K562 (cell line): Measurements from ENCODE around the gene ZSCAN2. TPM values are rescaled to one million over a fixed set of nuclear protein-coding genes. Genes with fewer than 3 reads are reported as not detected.

Source experiments
- ATAC-seq: fragments of 200-7000 bp; cut with Tn5 transposase; 3 replicates; pipeline ENCODE4 v1.9.1; 2020; ENCODE audit warnings: moderate library complexity
- BruUV-seq: library from RNA; stranded (reverse); fragments of 400-500 nt; replicated peaks from 2 replicates; lab custom pipeline; 2021; lab: Mats Ljungman, UMichigan
- CTCF ChIA-PET: fragments of 300-600 bp; formaldehyde crosslinking; extraction: SDS; loops from one replicate; lab custom pipeline; 2021; ENCODE audit warnings: low intra/inter-chr PET ratio; lab: Yijun Ruan, JAX
- POLR2A ChIA-PET: fragments of 300-600, 350-650 bp; sonication (Branson Sonifier 250); formaldehyde crosslinking; extraction: SDS; loops from one replicate; lab custom pipeline; 2021; ENCODE audit warnings: antibody characterized with exemption, inconsistent platforms; lab: Yijun Ruan, JAX
- DNase-seq, 4 experiments: peaks; one replicate each; pipeline versions ENCODE4 v3.0.0 to v3.0.0-alpha.2; 2011 to 2018; ENCODE audit warnings: low spot score in 3 of 4, mixed read lengths in 3 of 4; ENCODE audit errors: extremely low read depth in 1 of 4
- FAIRE-seq: peaks from 2 replicates; lab custom pipeline; 2011; peaks lifted over from hg19 to GRCh38; lab: Jason Lieb, UNC
- H2AFZ ChIP-seq: 2 replicates; pipeline ENCODE4 v1.6.0; 2011; ENCODE audit warnings: low read depth, low read length, control low read depth, inconsistent platforms
- H3K27ac ChIP-seq: fragments of 200-600 bp; 3 replicates; pipeline ENCODE4 v1.8.0; 2011; ENCODE audit warnings: low read depth, mild to moderate bottlenecking, control low read depth, inconsistent platforms, low read length, moderate library complexity, mixed read lengths; ENCODE audit errors: extremely low read depth
- H3K27me3 ChIP-seq, 2 experiments: fragments of 300-600 bp in 1 of 2; 2 replicates in 1 of 2; 3 replicates in 1 of 2; pipeline versions ENCODE4 v1.6.0 to v1.8.0; 2011; ENCODE audit warnings: inconsistent platforms in 2 of 2, low read length in 2 of 2, mild to moderate bottlenecking in 1 of 2, mixed read lengths in 1 of 2, moderate library complexity in 1 of 2; ENCODE audit not compliant: control insufficient read depth in 2 of 2, insufficient read depth in 2 of 2
- H3K36me3 ChIP-seq: fragments of 300-600 bp; 3 replicates; pipeline ENCODE4 v1.8.0; 2011; ENCODE audit warnings: mild to moderate bottlenecking, low read length, inconsistent platforms; ENCODE audit not compliant: control insufficient read depth, insufficient read depth
- H3K4me1 ChIP-seq, 2 experiments: fragments of 200-600 bp in 1 of 2; replicated peaks in 1 of 2; 2 replicates in 1 of 2; 3 replicates in 1 of 2; pipeline versions ENCODE4 v1.5.1 to v1.8.0; 2011; ENCODE audit warnings: inconsistent platforms in 2 of 2, low read length in 2 of 2, mild to moderate bottlenecking in 1 of 2, mixed read lengths in 1 of 2, moderate library complexity in 1 of 2; ENCODE audit not compliant: control insufficient read depth in 2 of 2, insufficient read depth in 2 of 2
- H3K4me2 ChIP-seq: 2 replicates; pipeline ENCODE4 v1.6.1; 2011; ENCODE audit warnings: low read length, control low read depth, inconsistent platforms, mixed read lengths; ENCODE audit not compliant: insufficient read depth
- H3K4me3 ChIP-seq: fragments of 200-600 bp; sonication (generic), shearing (Covaris generic); 2 replicates; pipeline ENCODE4 v1.5.1; 2016; ENCODE audit warnings: control low read depth, inconsistent platforms
- H3K79me2 ChIP-seq: fragments of 200-600 bp; 3 replicates; pipeline ENCODE4 v1.8.0; 2011; ENCODE audit warnings: low read length, inconsistent platforms; ENCODE audit not compliant: control insufficient read depth, insufficient read depth
- H3K9ac ChIP-seq, 2 experiments: 2 replicates each; pipeline versions ENCODE4 v1.6.0 to v1.6.1; 2011; ENCODE audit warnings: low read depth in 2 of 2, low read length in 2 of 2, control low read depth in 1 of 2, inconsistent platforms in 1 of 2, mild to moderate bottlenecking in 1 of 2, mixed read lengths in 1 of 2; ENCODE audit not compliant: insufficient read depth in 1 of 2
- H3K9me1 ChIP-seq: one replicate; pipeline ENCODE4 v1.6.0; 2011; ENCODE audit warnings: inconsistent platforms, mild to moderate bottlenecking, low read length, moderate library complexity; ENCODE audit not compliant: control insufficient read depth, insufficient read depth
- H3K9me3 ChIP-seq: replicated peaks from 2 replicates; pipeline ENCODE4 v1.5.1; 2011; ENCODE audit warnings: low read depth, low read length, inconsistent platforms; ENCODE audit not compliant: control insufficient read depth, insufficient read depth
- H4K20me1 ChIP-seq: replicated peaks from 2 replicates; pipeline ENCODE4 v1.6.1; 2011; ENCODE audit warnings: low read length, inconsistent platforms, mixed read lengths; ENCODE audit not compliant: control insufficient read depth, insufficient read depth
- BHLHE40 ChIP-seq: IDR thresholded peaks from 2 replicates; pipeline ENCODE4 v1.6.1; 2011; ENCODE audit warnings: low read length, improper control_type of control experiment
- CXXC5 ChIP-seq: fragments of 250-450 bp; sonication (Bioruptor Pico); IDR thresholded peaks from 2 replicates; pipeline ENCODE4 v1.8.0; 2022; ENCODE audit warnings: inconsistent platforms, mild to moderate bottlenecking, moderate library complexity
- FUS ChIP-seq: fragments of 200-400 bp; formaldehyde crosslinking; optimal IDR thresholded peaks from 2 replicates; pipeline ENCODE3; 2017; ENCODE audit warnings: low read depth, low read length
- WGBS: fragments of 100-300 bp; shearing (Covaris generic); methylation state at CpG from one replicate; pipeline ENCODE4 v1.1.6; 2016; ENCODE audit warnings: low coverage, mixed read lengths; ENCODE audit not compliant: insufficient coverage; ENCODE audit errors: missing lambda C conversion rate; 5-methylcytosine and 5-hydroxymethylcytosine counted together
- in situ Hi-C: fragments of 300-500 bp; cut with MboI; formaldehyde crosslinking; loops from 4 replicates; pipeline ENCODE4 v1.15.0; 2018; ENCODE audit warnings: inconsistent platforms, mixed read lengths
- intact Hi-C: fragments of 100-400 bp; cut with micrococcal nuclease; formaldehyde crosslinking; loops from 2 replicates; pipeline ENCODE4 v1.14.2; 2022
- polyA plus RNA-seq, 8 experiments: library from polyadenylated mRNA; depleted of rRNA in 4 of 8; stranded (reverse) in 5 of 8; unstranded in 3 of 8; fragments of >200 nt; fragmentation: Nextera tagmentation in 2 of 8; fragmentation: Illumina TruSeq in 1 of 8; extraction: Ambion mirVana in 2 of 8; extraction: Trizol in 1 of 8; gene quantifications; 2 replicates each; pipeline versions ENCODE4 v1.2.1 to v1.2.3, GENCODE V29; 2011 to 2014; ENCODE audit warnings: inconsistent platforms in 1 of 8, missing spikeins in 1 of 8
- total RNA-seq, 7 experiments: library from RNA; depleted of rRNA in 6 of 7; stranded (reverse); fragments of >200 nt in 6 of 7; fragmentation: Illumina TruSeq in 2 of 7; extraction: Trizol in 2 of 7; gene quantifications; 2 replicates each; pipeline versions ENCODE4 v1.2.1 to v1.2.3, GENCODE V29; 2011 to 2021; ENCODE audit warnings: low replicate concordance in 1 of 7
- TF ChIP-seq, protein P1 (sequence below): sonication (generic); formaldehyde crosslinking; IDR thresholded peaks from 2 replicates; pipeline ENCODE4 v1.9.0; 2022; ENCODE audit warnings: mild to moderate bottlenecking, missing genetic modification reagents

Gene ZSCAN2
- total and polyA plus RNA-seq, 9 of the 15 experiments (the other 6 are each of a cell fraction or from before 2014, with no cell fraction given): 1.7 to 14.2 (median 6.6) TPM

DNA sequence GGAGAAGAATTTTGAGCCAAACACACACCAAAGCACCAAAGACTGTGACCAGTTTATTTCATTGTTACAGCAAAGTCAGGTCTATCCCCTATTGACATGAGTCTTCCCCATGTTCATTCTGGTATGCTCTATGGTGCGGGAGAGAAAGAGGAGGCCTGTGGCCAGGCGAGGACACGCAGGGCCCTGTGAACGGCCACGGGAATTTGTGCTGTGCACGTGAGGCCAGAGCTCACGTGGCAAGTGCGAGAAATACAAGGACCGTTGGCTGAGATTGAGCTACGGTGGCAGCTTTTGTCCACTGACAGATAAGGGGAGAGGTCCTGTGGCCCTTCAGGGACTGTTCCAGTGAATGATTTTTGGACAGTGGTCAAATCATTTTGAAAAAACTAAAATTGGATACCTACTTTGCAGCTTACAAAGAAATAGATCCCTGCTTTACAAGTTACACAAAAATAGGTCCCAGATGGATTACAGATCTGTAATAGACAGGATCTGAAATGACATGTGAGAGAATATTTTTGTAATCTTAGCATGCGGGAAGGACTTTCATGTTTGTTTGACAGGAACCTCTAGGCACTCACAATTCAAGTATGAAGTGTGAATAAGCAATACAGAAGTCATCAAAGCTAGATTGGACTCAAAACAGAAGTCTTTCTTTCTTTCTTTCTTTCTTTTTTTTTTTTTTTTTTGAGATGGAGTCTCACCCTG, 9.2 kb downstream of the ZSCAN2 start:
- H3K79me2 ChIP-seq: no peaks in the 10 kb centered on the region
- H3K9me1 ChIP-seq: no peaks in the 10 kb centered on the region
- peaks cover 5 to 9% of the 10 kb centered on the region in 2 experiments; a peak in 3 of 5 replicates for H3K4me1 ChIP-seq
- no peaks in the 10 kb centered on the region for H3K27me3 ChIP-seq
- DNase-seq (no peak), FAIRE-seq (no peak), ATAC-seq (peak; percentile 32; the same call in 2 of the 3 replicates)
- H3K27ac ChIP-seq: no peak overlapping the region
- BruUV-seq: no TSS peak
- in situ Hi-C loops: no loop called here
- H2AFZ ChIP-seq: peak overlapping the region; percentile 12; the same call in 1 of the 2 replicates
- no peak overlapping the region for H3K4me3 ChIP-seq
- H3K9ac ChIP-seq: peak overlapping the region in 1 of 2 experiments; percentile 65; a peak in 2 of 4 replicates
- WGBS: 40% methylated on average over 11 of the region's 11 CpGs
- ChIA-PET POLR2A (interaction anchor here (0.6 to 1.6 kb wide), 5 partner anchors 9 to 327 kb away, joined by 3 to 6 read pairs (median 3); no protein-coding TSS in a partner anchor), CTCF (no interaction called here)
- TF ChIP-seq BHLHE40: peak; percentile 83
- TF ChIP-seq, protein P1, sequence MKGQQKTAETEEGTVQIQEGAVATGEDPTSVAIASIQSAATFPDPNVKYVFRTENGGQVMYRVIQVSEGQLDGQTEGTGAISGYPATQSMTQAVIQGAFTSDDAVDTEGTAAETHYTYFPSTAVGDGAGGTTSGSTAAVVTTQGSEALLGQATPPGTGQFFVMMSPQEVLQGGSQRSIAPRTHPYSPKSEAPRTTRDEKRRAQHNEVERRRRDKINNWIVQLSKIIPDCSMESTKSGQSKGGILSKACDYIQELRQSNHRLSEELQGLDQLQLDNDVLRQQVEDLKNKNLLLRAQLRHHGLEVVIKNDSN (CRISPR knock-in tag): peak; percentile 18; the same call in 1 of the 2 replicates
- TF ChIP-seq CXXC5 (CRISPR knock-in tag): 0 out of 2 replicates have a peak, but pooled peaks have one; percentile 20
- TF ChIP-seq FUS: no peak
- no peak overlapping the region; the same call in 1 of the 2 replicates for H3K4me2 ChIP-seq
- H3K9me3 ChIP-seq: no peaks in the 10 kb centered on the region
- no peaks in the 10 kb centered on the region for H4K20me1 ChIP-seq
- H3K36me3 ChIP-seq: peaks cover 7% of the 10 kb centered on the region; the same call in 1 of the 3 replicates
- intact Hi-C loops: no loop called here
